Testis (tissue), 3 donors: ENCODE results near the gene TBC1D19. TPM values are rescaled to one million over a fixed set of nuclear protein-coding genes. Genes with fewer than 3 reads are reported as not detected.

Experiments
- DNase-seq: peaks from one replicate; pipeline ENCODE4 v3.0.0-alpha.2; 2019
- H3K27ac ChIP-seq, 2 donors: fragments of 200-600 bp; sonication (generic); one replicate each; pipeline ENCODE4 v1.5.1; 2019
- H3K27me3 ChIP-seq: fragments of 200-600 bp; sonication (generic); one replicate; pipeline ENCODE4 v1.5.1; 2019
- H3K36me3 ChIP-seq: fragments of 200-600 bp; sonication (generic); one replicate; pipeline ENCODE4 v1.5.1; 2017; ENCODE audit warnings: low read depth; ENCODE audit errors: missing control alignments
- H3K4me1 ChIP-seq: fragments of 200-600 bp; sonication (generic); one replicate; pipeline ENCODE4 v1.5.1; 2019
- H3K4me3 ChIP-seq, 2 donors: fragments of 200-600 bp; sonication (generic); one replicate each; pipeline ENCODE4 v1.5.1; 2017 to 2019
- H3K9me3 ChIP-seq: fragments of 200-600 bp; sonication (generic); one replicate; pipeline ENCODE4 v1.5.1; 2017
- CTCF ChIP-seq, 3 experiments: fragments of 450-650 bp in 2 of 3; fragments of 200-600 bp in 1 of 3; sonication (generic) in 1 of 3; IDR thresholded peaks; one replicate each; pipeline ENCODE4 v1.5.1; 2016 to 2019; ENCODE audit warnings: antibody characterized with exemption in 3 of 3, mild to moderate bottlenecking in 2 of 3, moderate library complexity in 1 of 3
- POLR2A ChIP-seq: fragments of 450-650 bp; IDR thresholded peaks from one replicate; pipeline ENCODE4 v1.6.1; 2017; ENCODE audit warnings: antibody characterized with exemption, mild to moderate bottlenecking, moderate library complexity
- WGBS, 2 donors: methylation state at CpG; one replicate each; pipeline ENCODE4 v1.1.5; 2018; 5-methylcytosine and 5-hydroxymethylcytosine counted together
- intact Hi-C: fragments of 100-400 bp; cut with DNase I; formaldehyde crosslinking; loops from one replicate; pipeline ENCODE4 v1.15.1; 2023; ENCODE audit warnings: low total_unique reads
- polyA plus RNA-seq: library from polyadenylated mRNA; stranded (reverse); fragments of 350-450 nt; fragmentation: Illumina TruSeq; extraction: RNeasy Lipid Tissue Mini Kit (QIAGEN cat#74804); gene quantifications from one replicate; pipeline ENCODE4 v1.2.3, GENCODE V29; 2014; ENCODE audit warnings: low read depth, low replicate concordance; ENCODE audit not compliant: insufficient read depth
- small RNA-seq, 2 donors: library from RNA; depleted of rRNA; stranded (forward); fragments of <200 nt; gene quantifications; one replicate each; pipeline ENCODE3, GENCODE V24; 2016
- total RNA-seq, 2 donors: library from RNA; depleted of rRNA; stranded (reverse); fragments of >200 nt; gene quantifications; one replicate each; pipeline ENCODE4 v1.2.3, GENCODE V29; 2016

TBC1D19 gene
- total and polyA plus RNA-seq, 3 donors from 2014 or later = 5.7 to 20.2 (median 13.9) TPM

- Histone ChIP-seq H3K27ac (no peak overlapping the region), H3K27me3 (no peaks in the 10 kb centered on the region), H3K9me3 (no peaks in the 10 kb centered on the region), H3K4me1 (no peaks in the 10 kb centered on the region), H3K36me3 (no peaks in the 10 kb centered on the region), H3K4me3 (no peak overlapping the region)
- intact Hi-C loops = no loop called here
- TF ChIP-seq POLR2A (no peak), CTCF (IDR thresholded peaks at IDR 0.05) (no peak)
- DNase-seq = no peak
- 48 to 52% methylated on average over 9 of the region's 9 CpGs for WGBS, 2 donors
Observed at GRCh38 chr4:26803211-26803861, 219.5 kb downstream of the TBC1D19 start.

GRCh38 chr4:26804451-26804850 lies 220.6 kb downstream of the TBC1D19 start:
- intact Hi-C loops = no loop called here
- TF ChIP-seq POLR2A = no peak
- TF ChIP-seq CTCF (IDR thresholded peaks at IDR 0.05) = no peak
- no peak for DNase-seq
- Histone ChIP-seq H3K27me3 (no peaks in the 10 kb centered on the region), H3K9me3 (no peaks in the 10 kb centered on the region), H3K27ac (no peak overlapping the region), H3K4me1 (no peaks in the 10 kb centered on the region), H3K36me3 (no peaks in the 10 kb centered on the region), H3K4me3 (peak overlapping the region in 1 of 2 donors; percentile 34)
- WGBS, 2 donors = 55 to 88% methylated on average over 24 to 26 of the region's 26 CpGs

- no peak for DNase-seq
- intact Hi-C loops = no loop called here
- Histone ChIP-seq H3K4me1 (no peaks in the 10 kb centered on the region), H3K27ac (no peak overlapping the region), H3K9me3 (no peaks in the 10 kb centered on the region), H3K36me3 (no peaks in the 10 kb centered on the region), H3K4me3 (peak overlapping the region in 1 of 2 donors; percentile 34), H3K27me3 (no peaks in the 10 kb centered on the region)
- TF ChIP-seq CTCF (IDR thresholded peaks at IDR 0.05) (no peak), POLR2A (no peak)
- 63 to 76% methylated on average over 10 of the region's 10 CpGs for WGBS, 2 donors
Observed at GRCh38 chr4:26804925-26805324, 221.0 kb downstream of the TBC1D19 start.

Small RNA genes lying within 50 kb of the gene (small RNA-seq; reads per million reads assigned to genes)
- 0 reads per million in 2 donors for gene RF00284

Other genes starting within 250 kb of the TBC1D19 start
- under 1 TPM in 1 of 2 donors, not detected in 1; 0.56 TPM for gene CCKAR, start 93.6 kb upstream of the TBC1D19 start, total RNA-seq
- gene CCKAR, start 93.6 kb upstream of the TBC1D19 start, polyA plus RNA-seq = not detected